T-helper 2 cell treated with Interferon-gamma antibody and Interleukin-4, amounts not matched to agents 5 μg/mL and 100 μg/mL, for 36 hours (primary cell): Measurements from ENCODE around the gene RAB40B.
A peak's percentile ranks its signal among the peaks of the same experiment; 100 is the strongest.
"Not testable (repeated sequence)": the region's sequence is repeated elsewhere in the genome, so short reads cannot be mapped to it uniquely, and the experiment has no call there.

Experiments used
- DNase-seq: peaks from one replicate; pipeline ENCODE4 v3.0.0; 2021; ENCODE audit warnings: low spot score
- H3K27ac Mint-ChIP-seq: one replicate; pipeline ENCODE4 v1.8.0; 2021; ENCODE audit warnings: mild to moderate bottlenecking, mixed read lengths
- H3K27me3 Mint-ChIP-seq: one replicate; pipeline ENCODE4 v1.8.0; 2021; ENCODE audit warnings: low read depth, mixed read lengths
- H3K36me3 Mint-ChIP-seq: one replicate; pipeline ENCODE4 v1.8.0; 2021; ENCODE audit warnings: low read depth, mixed read lengths
- H3K4me1 Mint-ChIP-seq: one replicate; pipeline ENCODE4 v1.8.0; 2021; ENCODE audit warnings: low read depth, mixed read lengths
- H3K4me3 Mint-ChIP-seq: one replicate; pipeline ENCODE4 v1.8.0; 2022; ENCODE audit warnings: mild to moderate bottlenecking, moderate library complexity, mixed read lengths
- H3K9me3 Mint-ChIP-seq: one replicate; pipeline ENCODE4 v1.8.0; 2021; ENCODE audit warnings: mixed read lengths

The RAB40B gene

GRCh38 chr17:82698065-82698973 is at the start of gene RAB40B:
TSS of gene RAB40B (minus strand) at chr17:82698698. CDS start at chr17:82698596, 102 bp downstream.
- Mint-ChIP-seq H3K4me1 (peaks cover 2% of the 10 kb centered on the region), H3K4me3 (peak within 1 kb of the TSS; percentile 85), H3K27ac (no peak within 1 kb of the TSS), H3K9me3 (peaks cover 17% of the 10 kb centered on the region), H3K36me3 (peaks cover 6% of the 10 kb centered on the region), H3K27me3 (peaks cover 10% of the 10 kb centered on the region)
- DNase-seq = peak; percentile 97

- H3K36me3 Mint-ChIP-seq = peaks cover 15% of the 10 kb centered on the region
- no peak overlapping the region for H3K4me3 Mint-ChIP-seq
- no peaks in the 10 kb centered on the region for H3K27me3 Mint-ChIP-seq
- no peak for DNase-seq
- H3K27ac Mint-ChIP-seq = no peak overlapping the region
- H3K9me3 Mint-ChIP-seq = peaks cover 15% of the 10 kb centered on the region
- no peaks in the 10 kb centered on the region for H3K4me1 Mint-ChIP-seq
Measured at GRCh38 chr17:82745524-82745923, 47.0 kb upstream of the RAB40B start.

- not testable (repeated sequence) for H3K27ac Mint-ChIP-seq, DNase-seq, H3K27me3 Mint-ChIP-seq, H3K4me3 Mint-ChIP-seq, H3K4me1 Mint-ChIP-seq
- H3K9me3 Mint-ChIP-seq = peaks cover 21% of the 10 kb centered on the region
- peaks cover 23% of the 10 kb centered on the region for H3K36me3 Mint-ChIP-seq
Measured at GRCh38 chr17:82744736-82745135, 46.2 kb upstream of the RAB40B start.

GRCh38 chr17:82743344-82744219 is 45.1 kb upstream of the RAB40B start:
- DNase-seq = no peak
- no peak overlapping the region for H3K4me3 Mint-ChIP-seq
- H3K27ac Mint-ChIP-seq = no peak overlapping the region
- peaks cover 21% of the 10 kb centered on the region for H3K9me3 Mint-ChIP-seq
- H3K4me1 Mint-ChIP-seq = no peaks in the 10 kb centered on the region
- no peaks in the 10 kb centered on the region for H3K27me3 Mint-ChIP-seq
- H3K36me3 Mint-ChIP-seq = peaks cover 23% of the 10 kb centered on the region

GRCh38 chr17:82740906-82741759 is 42.6 kb upstream of the RAB40B start:
- H3K36me3 Mint-ChIP-seq = peaks cover 23% of the 10 kb centered on the region
- H3K27ac Mint-ChIP-seq = no peak overlapping the region
- H3K4me3 Mint-ChIP-seq = no peak overlapping the region
- H3K27me3 Mint-ChIP-seq = no peaks in the 10 kb centered on the region
- peaks cover under 1% of the 10 kb centered on the region for H3K4me1 Mint-ChIP-seq
- peaks cover 19% of the 10 kb centered on the region for H3K9me3 Mint-ChIP-seq
- no peak for DNase-seq

GRCh38 chr17:82737967-82738877 is 39.7 kb upstream of the RAB40B start:
- no peak overlapping the region for H3K4me3 Mint-ChIP-seq
- peaks cover 27% of the 10 kb centered on the region for H3K36me3 Mint-ChIP-seq
- H3K4me1 Mint-ChIP-seq = peaks cover 4% of the 10 kb centered on the region

GRCh38 chr17:82736511-82737185 is 38.1 kb upstream of the RAB40B start:
- peaks cover 34% of the 10 kb centered on the region for H3K36me3 Mint-ChIP-seq
- peaks cover 4% of the 10 kb centered on the region for H3K4me1 Mint-ChIP-seq
- H3K27ac Mint-ChIP-seq = no peak overlapping the region
- H3K9me3 Mint-ChIP-seq = peaks cover 24% of the 10 kb centered on the region
- no peak for DNase-seq
- H3K27me3 Mint-ChIP-seq = no peaks in the 10 kb centered on the region
- peak overlapping the region; percentile 63 for H3K4me3 Mint-ChIP-seq

More at GRCh38 chr17:82737967-82738877, 39.7 kb upstream of the RAB40B start:
- DNase-seq = no peak
- Mint-ChIP-seq H3K27me3 (no peaks in the 10 kb centered on the region), H3K27ac (no peak overlapping the region), H3K9me3 (peaks cover 21% of the 10 kb centered on the region)

- peaks cover 25% of the 10 kb centered on the region for H3K36me3 Mint-ChIP-seq
- H3K4me1 Mint-ChIP-seq = peaks cover 4% of the 10 kb centered on the region
- H3K27ac Mint-ChIP-seq = no peak within 1 kb of the TSS
- peak within 1 kb of the TSS; percentile 63 for H3K4me3 Mint-ChIP-seq
- DNase-seq = no peak
- H3K9me3 Mint-ChIP-seq = peaks cover 11% of the 10 kb centered on the region
- no peaks in the 10 kb centered on the region for H3K27me3 Mint-ChIP-seq
Measured at GRCh38 chr17:82734987-82735866, 36.7 kb upstream of the RAB40B start, which contains the start of gene FN3K. TSS of gene FN3K (plus strand) at chr17:82735615. CDS start at chr17:82735637, 22 bp downstream.

GRCh38 chr17:82732118-82732743 is 33.7 kb upstream of the RAB40B start:
- H3K27ac Mint-ChIP-seq = no peak overlapping the region
- no peaks in the 10 kb centered on the region for H3K27me3 Mint-ChIP-seq
- peaks cover 8% of the 10 kb centered on the region for H3K9me3 Mint-ChIP-seq
- peaks cover 28% of the 10 kb centered on the region for H3K36me3 Mint-ChIP-seq
- DNase-seq = no peak
- peaks cover 4% of the 10 kb centered on the region for H3K4me1 Mint-ChIP-seq
- H3K4me3 Mint-ChIP-seq = no peak overlapping the region

- H3K4me3 Mint-ChIP-seq = no peak overlapping the region
- H3K27me3 Mint-ChIP-seq = no peaks in the 10 kb centered on the region
- H3K36me3 Mint-ChIP-seq = peaks cover 33% of the 10 kb centered on the region
- H3K27ac Mint-ChIP-seq = no peak overlapping the region
- peaks cover 8% of the 10 kb centered on the region for H3K9me3 Mint-ChIP-seq
- H3K4me1 Mint-ChIP-seq = no peaks in the 10 kb centered on the region
- DNase-seq = no peak
Measured at GRCh38 chr17:82729479-82730260, 31.2 kb upstream of the RAB40B start.
